SK-N-SH (cell line): ENCODE measurements around the gene S100A5.

ENCODE experiments used
- ELF1 ChIP-seq: IDR thresholded peaks from 2 replicates; pipeline ENCODE4 v1.4.0; 2012
- EZH2phosphoT487 ChIP-seq: fragments of 200-600 bp; sonication (generic); IDR thresholded peaks from 2 replicates; pipeline ENCODE4 v1.6.1; 2017; ENCODE audit warnings: low read depth, mixed run types, mild to moderate bottlenecking, antibody characterized with exemption, moderate library complexity, borderline replicate concordance

GRCh38 chr1:153543736-153544135 lies 3.0 kb upstream of the S100A5 start:
- TF ChIP-seq EZH2phosphoT487 = no peak
- TF ChIP-seq ELF1 = no peak
